Kidney tubule cell (primary cell): ENCODE measurements around the gene VPS26C.
A peak's percentile ranks its signal among the peaks of the same experiment; 100 is the strongest.
"Not testable (repeated sequence)": the region's sequence is repeated elsewhere in the genome, so short reads cannot be mapped to it uniquely, and the experiment has no call there.

Source experiments
- DNase-seq: peaks from one replicate; pipeline ENCODE4 v3.0.0-alpha.2; 2018; ENCODE audit warnings: low spot score

The VPS26C gene

GRCh38 chr21:37267269-37268185 is at the start of gene VPS26C:
Gene VPS26C, minus strand, starts transcription at chr21:37267334. Its CDS starts 40 bp downstream, at chr21:37267294.
- peak; percentile 100 for DNase-seq

GRCh38 chr21:37316072-37316471 is 48.9 kb upstream of the VPS26C start:
- DNase-seq, result not testable (repeated sequence)

DNA sequence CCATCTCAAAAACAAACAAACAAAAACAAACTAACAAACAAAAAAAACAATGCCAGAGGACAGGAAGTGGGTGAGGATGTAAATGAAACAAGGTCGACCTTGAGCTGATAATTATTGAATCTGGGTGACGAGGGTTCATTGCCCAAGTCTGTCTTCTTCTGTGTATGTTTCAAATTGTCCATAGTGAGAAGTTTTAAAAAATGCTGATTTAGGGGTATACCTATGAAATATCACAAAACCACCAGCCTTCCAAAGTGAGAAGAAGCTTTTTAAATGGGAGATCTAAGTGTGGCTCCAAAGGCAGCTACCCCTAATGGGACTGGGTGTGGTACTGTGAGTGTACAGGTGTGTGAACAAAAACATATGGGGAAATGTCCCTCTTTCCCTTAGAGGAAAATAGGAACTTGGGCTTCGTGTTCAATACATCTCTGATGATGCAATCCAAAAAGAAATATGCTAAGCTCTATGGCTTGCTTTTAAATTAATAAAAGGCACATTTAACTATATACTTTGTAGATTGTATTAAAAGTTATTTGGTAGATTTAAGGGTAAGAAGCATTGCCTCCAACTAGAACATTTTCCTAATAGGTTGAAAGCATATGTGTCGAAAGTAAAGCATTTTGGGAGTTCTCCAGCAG is 33.1 kb upstream of the VPS26C start:
- DNase-seq, result no peak

DNA sequence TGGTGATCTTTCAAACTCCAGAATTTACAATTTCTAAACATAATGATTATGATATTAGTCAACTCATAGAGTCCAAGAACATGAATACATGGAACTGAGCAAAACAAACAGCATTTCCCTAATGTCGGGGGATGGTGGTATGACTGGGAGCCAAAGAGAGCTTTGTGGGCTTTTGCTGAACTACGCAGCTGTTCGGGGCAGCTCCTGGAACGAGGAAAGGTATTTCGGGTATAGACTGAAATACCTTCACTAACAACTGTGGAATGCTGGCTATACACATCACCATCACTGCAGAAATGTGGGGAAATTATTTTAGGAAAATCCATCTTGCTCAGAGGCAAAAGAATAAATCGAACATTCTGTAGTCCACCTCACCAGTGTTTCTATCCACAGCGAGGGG is 30.2 kb upstream of the VPS26C start:
- DNase-seq, result no peak

- no peak for DNase-seq
These were observed 27.5 kb upstream of the VPS26C start for GRCh38 chr21:37294679-37295078.

DNA sequence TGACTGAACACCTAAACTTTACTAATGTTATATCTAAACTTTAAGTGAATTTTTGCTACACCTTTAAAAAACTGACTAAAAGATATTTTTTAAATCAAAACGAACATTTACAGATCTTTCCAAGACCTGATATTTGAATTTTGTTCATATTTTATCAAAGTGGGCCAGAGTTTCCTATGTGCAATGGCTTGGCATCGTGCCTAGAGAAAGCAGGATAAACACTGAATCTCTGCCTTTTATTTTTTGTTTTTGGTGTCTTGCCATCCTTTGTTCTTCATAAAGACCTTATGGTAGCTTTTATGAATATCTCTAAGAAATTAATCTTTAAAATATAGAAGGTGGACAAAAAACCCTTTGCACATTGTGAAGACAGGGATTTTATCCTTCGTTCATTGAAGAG is 25.8 kb upstream of the VPS26C start:
- no peak for DNase-seq

DNA sequence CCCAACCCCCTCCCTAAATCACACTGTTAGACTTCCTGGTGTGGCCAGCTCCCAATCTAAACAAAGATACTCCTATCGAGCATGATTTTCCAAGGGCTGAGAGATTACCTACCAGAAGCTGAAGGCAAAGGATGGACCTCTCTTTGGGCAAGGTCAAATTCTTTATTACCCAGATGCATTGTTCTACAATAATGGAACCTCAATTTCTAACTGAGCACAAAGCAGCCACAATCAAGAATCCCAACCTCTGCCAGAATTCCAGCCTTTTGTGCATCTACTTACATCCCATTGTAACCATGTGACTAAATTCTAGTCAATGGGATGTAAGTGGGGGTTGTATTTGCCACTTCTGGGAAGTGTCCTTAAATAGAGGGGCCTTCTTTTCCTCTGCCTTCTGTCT is 24.9 kb upstream of the VPS26C start:
- no peak for DNase-seq

DNA sequence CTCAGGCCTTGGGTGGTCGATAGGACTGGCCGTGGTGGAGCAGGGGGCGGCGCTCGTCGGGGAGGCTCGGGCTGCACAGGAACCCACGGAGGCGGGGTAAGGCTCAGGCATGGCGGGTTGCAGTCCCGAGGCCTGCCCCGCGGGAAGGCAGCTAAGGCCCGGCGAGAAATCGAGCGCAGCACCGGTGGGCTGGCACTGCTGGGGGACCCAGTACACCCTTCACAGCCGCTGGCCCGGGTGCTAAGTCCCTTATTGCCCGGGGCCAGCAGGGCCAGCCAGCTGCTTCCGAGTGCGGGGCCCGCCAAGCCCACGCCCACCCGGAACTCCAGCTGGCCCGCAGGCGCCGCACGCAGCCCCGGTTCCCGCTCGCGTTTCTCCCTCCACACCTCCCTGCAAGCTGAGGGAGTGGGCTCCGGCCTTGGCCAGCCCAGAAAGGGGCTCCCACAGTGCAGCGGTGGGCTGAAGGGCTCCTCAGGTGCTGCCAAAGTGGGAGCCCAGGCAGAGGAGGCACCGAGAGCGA is 16.1 kb upstream of the VPS26C start:
- not testable (repeated sequence) for DNase-seq

DNA sequence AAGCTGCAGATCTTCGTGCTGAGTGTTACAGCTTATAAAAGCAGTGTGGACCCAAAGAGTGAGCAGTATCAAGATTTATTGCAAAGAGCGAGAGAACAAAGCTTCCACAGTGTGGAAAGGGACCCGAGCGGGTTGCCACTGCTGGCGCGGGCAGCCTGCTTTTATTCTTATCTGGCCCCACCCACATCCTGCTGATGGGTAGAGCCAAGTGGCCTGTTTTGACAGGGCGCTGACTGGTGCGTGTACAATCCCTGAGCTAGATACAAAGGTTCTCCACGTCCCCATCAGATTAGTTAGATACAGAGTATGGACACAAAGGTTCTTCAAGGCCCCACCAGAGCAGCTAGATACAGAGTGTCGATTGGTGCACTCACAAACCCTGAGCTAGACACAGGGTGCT is 15.5 kb upstream of the VPS26C start:
- DNase-seq, result not testable (repeated sequence)

GRCh38 chr21:37281993-37282392 is 14.9 kb upstream of the VPS26C start:
- no peak for DNase-seq

- DNase-seq, result no peak
These were observed 14.4 kb upstream of the VPS26C start for GRCh38 chr21:37281579-37281978.

DNA sequence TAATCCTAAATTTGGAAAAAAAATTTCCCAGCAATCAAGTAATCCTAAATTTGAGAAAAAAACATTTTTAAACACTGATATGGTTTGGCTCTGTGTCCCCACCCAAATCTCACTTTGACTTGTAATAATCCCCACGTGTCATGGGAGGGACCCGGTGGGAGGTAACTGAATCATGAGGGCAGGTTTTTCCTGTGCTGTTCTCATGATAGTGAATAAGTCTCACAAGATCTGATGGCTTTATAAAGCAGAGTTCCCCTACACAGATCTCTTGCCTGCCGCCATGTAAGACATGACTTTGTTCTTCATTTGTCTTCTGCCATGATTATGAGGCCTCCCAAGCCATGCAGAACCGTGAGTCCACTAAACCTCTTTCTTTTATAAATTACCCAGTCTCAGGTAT is 12.1 kb upstream of the VPS26C start:
- DNase-seq, result not testable (repeated sequence)

GRCh38 chr21:37278199-37278598 is 11.1 kb upstream of the VPS26C start:
- no peak for DNase-seq

DNA sequence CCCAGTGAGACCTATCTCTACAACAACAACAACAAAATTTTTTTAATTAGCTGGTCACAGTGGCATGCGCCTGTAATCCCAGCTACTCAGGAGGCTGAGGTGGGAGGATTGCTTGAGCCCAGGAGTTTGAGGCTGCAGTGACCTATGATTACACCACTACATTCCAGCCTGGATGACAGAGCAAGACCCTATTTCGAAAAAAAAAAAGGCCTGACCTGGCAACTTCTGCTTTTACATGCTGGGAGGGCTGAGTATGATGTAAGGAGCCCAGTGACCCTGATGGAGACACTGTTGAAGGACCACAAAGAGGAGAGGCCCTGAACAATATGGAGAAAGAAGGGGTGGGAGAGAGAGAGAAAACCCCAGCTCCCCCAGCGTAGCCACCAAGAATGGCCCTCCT is 9.2 kb upstream of the VPS26C start:
- DNase-seq, result no peak

DNA sequence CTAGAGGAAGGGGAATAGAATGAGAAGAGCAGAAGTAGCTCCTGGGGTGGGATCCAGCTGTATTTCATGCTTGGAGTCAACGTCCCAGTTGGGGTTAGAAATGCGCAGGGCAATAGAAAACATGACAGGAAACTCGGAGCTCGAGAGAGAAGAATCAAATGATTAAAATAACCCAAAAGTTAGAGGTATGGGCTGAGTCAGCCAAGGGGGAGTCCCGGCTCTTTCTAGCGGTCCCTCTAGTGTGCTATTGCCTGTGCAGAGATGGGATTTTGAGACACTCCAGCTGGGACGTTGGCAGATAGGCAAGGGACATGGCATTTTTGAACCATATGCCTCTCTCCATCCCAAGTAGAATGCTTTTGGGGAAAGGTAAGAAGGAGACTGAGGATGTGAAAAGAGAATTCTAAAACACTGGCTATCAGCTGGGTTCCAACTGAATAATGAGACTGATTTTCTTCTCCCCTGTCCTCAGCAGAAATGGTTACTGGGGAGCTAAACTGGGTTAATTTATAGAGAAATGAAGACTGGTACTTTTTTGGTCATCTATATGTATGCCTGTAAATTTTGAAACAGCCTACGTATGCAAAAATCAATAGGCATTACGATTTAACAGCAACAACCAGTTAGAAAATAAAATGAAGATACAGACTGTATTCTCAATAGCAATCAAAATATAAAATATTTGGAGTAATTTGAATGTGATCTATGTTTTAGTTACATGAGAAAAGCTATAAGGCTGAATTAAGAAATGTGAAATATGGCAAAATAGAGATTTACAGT is 7.0 kb upstream of the VPS26C start:
- no peak for DNase-seq

GRCh38 chr21:37273440-37273839 is 6.3 kb upstream of the VPS26C start:
- no peak for DNase-seq

DNA sequence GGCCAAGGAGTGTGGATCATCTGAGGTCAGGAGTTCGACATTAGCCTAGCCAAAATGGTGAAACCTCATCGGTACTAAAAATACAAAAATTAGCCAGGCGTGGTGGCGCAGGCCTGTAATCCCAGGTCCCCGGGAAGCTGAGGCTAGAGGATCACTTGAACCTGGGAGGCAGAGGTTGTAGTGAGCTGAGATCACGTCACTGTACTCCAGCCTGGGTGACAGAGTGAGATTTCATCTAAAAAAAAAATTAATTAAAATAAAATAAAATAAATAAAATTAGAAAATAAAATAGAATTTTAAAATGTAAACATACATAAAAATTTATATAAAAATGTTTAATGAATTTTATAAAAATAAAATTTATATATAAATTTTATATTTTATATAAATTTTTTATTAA is 5.8 kb upstream of the VPS26C start:
- DNase-seq, result no peak

- DNase-seq, result no peak
These were observed 3.6 kb upstream of the VPS26C start for GRCh38 chr21:37270576-37271365.

GRCh38 chr21:37269481-37269880 is 2.3 kb upstream of the VPS26C start:
- DNase-seq, result no peak

- no peak for DNase-seq
These were observed 1.0 kb upstream of the VPS26C start for GRCh38 chr21:37268186-37268503.

- no peak for DNase-seq
These were observed 466 bp downstream of the VPS26C start for GRCh38 chr21:37266515-37267221.
